ENCODE measurements around the gene FBXO42. TPM values are rescaled to one million over a fixed set of nuclear protein-coding genes. Genes with fewer than 3 reads are reported as not detected.
A peak's percentile ranks its signal among the peaks of the same experiment; 100 is the strongest.

Gene FBXO42
- total and polyA plus RNA-seq, 4 donors: 5.9 to 9.4 (median 6.5) TPM

DNA sequence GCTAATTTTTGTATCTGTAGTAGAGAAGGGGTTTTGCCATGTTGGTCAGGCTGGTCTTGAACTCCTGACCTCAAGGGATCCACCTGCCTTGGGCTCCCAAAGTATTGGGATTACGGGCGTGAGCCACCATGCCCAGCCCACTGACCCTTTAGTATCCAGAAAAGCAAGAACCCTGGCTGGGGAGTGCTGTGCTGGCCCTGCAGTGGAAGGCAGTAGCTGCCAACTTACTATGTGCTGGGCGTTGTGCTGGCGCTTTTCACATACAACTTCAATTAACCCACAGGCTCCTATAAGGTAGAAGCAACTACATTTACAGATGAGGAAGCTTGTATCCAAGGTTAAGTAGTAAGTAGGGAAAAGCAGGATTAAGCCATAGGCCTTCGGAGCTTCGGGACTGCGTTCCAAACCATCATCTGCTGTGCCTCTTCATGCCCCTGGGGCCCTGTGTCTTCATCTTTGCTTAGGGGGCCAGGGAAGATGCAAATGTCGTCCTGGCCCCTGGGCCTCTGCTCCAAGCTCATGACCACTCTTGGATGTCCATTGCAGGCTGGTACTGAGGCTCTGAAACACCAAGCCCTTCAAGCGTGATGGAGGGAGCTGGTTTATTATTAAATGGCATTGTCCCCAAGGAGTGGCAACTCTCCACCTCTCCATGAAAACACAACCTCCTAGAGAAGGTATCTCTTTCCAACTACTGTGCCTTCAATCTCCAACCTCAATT lies 106.6 kb downstream of the FBXO42 start:
- H3K27me3 ChIP-seq (ENCODE audit: control insufficient read depth in 4 of 4, insufficient read depth in 4 of 4, low read length in 3 of 4): no peaks in the 10 kb centered on the region
- H3K27ac ChIP-seq (ENCODE audit: low read depth in 1 of 2, low read length in 2 of 2): no peak overlapping the region
- 96% methylated on average over 9 of the region's 9 CpGs for WGBS
- DNase-seq (ENCODE audit: low spot score): no peak
- H3K4me1 ChIP-seq (ENCODE audit: control insufficient read depth in 4 of 4, insufficient read depth in 4 of 4, low read length in 3 of 4): peaks cover 5 to 32% (median 30%) of the 10 kb centered on the region in 4 donors
- no peaks in the 10 kb centered on the region for H3K9me3 ChIP-seq (ENCODE audit: control insufficient read depth in 4 of 4, low read length in 3 of 4)
- H3K4me3 ChIP-seq (ENCODE audit: low read depth in 1 of 3, low read length in 3 of 3): no peak overlapping the region
- TF ChIP-seq HNF4G (IDR thresholded peaks at IDR 0.05) (no peak), HNF4A (conservative IDR thresholded peaks at IDR 0.05) (no peak), GABPA (IDR thresholded peaks at IDR 0.05 in 1 of 2, conservative IDR thresholded peaks at IDR 0.05 in 1 of 2) (no peak), YY1 (IDR thresholded peaks at IDR 0.05) (no peak), FOXA2 (IDR thresholded peaks at IDR 0.05) (no peak), NR2F2 (IDR thresholded peaks at IDR 0.05) (no peak), RXRA (IDR thresholded peaks at IDR 0.05) (no peak), ZBTB33 (IDR thresholded peaks at IDR 0.05) (no peak), FOXA1 (IDR thresholded peaks at IDR 0.05) (no peak), JUND (IDR thresholded peaks at IDR 0.05) (no peak), EGR1 (IDR thresholded peaks at IDR 0.05; ENCODE audit: low read depth in 2 of 2) (no peak)
- TF ChIP-seq, protein P1, sequence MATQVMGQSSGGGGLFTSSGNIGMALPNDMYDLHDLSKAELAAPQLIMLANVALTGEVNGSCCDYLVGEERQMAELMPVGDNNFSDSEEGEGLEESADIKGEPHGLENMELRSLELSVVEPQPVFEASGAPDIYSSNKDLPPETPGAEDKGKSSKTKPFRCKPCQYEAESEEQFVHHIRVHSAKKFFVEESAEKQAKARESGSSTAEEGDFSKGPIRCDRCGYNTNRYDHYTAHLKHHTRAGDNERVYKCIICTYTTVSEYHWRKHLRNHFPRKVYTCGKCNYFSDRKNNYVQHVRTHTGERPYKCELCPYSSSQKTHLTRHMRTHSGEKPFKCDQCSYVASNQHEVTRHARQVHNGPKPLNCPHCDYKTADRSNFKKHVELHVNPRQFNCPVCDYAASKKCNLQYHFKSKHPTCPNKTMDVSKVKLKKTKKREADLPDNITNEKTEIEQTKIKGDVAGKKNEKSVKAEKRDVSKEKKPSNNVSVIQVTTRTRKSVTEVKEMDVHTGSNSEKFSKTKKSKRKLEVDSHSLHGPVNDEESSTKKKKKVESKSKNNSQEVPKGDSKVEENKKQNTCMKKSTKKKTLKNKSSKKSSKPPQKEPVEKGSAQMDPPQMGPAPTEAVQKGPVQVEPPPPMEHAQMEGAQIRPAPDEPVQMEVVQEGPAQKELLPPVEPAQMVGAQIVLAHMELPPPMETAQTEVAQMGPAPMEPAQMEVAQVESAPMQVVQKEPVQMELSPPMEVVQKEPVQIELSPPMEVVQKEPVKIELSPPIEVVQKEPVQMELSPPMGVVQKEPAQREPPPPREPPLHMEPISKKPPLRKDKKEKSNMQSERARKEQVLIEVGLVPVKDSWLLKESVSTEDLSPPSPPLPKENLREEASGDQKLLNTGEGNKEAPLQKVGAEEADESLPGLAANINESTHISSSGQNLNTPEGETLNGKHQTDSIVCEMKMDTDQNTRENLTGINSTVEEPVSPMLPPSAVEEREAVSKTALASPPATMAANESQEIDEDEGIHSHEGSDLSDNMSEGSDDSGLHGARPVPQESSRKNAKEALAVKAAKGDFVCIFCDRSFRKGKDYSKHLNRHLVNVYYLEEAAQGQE (IDR thresholded peaks at IDR 0.05): no peak
- TF ChIP-seq, protein P2, sequence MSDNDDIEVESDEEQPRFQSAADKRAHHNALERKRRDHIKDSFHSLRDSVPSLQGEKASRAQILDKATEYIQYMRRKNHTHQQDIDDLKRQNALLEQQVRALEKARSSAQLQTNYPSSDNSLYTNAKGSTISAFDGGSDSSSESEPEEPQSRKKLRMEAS (IDR thresholded peaks at IDR 0.05): no peak
- H3K36me3 ChIP-seq (ENCODE audit: control insufficient read depth in 4 of 4, insufficient read depth in 3 of 4, low read depth in 1 of 4, low read length in 3 of 4): peaks cover 0 to under 1% (median 0%) of the 10 kb centered on the region in 4 donors
- H3K9ac ChIP-seq (ENCODE audit: low read depth in 1 of 2, low read length in 2 of 2): no peak overlapping the region

DNA sequence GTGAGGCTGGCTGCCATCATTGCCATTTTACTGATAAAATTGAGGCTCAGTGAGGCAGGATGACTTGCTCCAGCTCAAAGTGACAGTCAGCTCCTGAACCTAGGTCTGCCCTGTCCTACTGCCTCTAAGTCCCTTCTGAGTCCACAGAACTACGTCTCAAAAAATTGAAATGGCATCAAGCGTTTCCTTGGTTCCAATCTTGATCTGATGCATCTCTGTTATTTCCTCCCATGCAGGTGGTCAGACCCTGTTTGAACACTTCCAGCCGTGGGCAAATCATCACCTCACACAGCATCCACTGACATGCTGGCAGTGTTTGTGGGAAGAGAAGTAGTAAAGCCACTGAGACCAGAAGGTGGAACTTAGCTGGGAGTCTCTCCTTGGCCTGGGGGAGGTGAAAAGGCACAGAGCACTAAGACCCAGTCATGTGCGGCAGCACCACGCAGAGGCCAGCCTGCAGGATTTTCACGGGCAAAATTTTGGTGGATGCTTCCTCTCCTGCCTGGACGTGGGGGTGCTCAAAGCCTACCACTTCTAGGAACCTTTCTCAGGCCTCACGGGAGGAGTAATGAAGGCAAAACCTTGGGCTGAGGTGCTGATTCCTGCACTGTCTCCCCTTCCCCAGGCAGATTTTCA lies 107.5 kb downstream of the FBXO42 start:
- DNase-seq (ENCODE audit: low spot score): peak; percentile 32
- H3K27ac ChIP-seq (ENCODE audit: low read depth in 1 of 2, low read length in 2 of 2): no peak overlapping the region
- H3K27me3 ChIP-seq (ENCODE audit: control insufficient read depth in 4 of 4, insufficient read depth in 4 of 4, low read length in 3 of 4): no peaks in the 10 kb centered on the region
- no peak overlapping the region for H3K4me3 ChIP-seq (ENCODE audit: low read depth in 1 of 3, low read length in 3 of 3)
- H3K36me3 ChIP-seq (ENCODE audit: control insufficient read depth in 4 of 4, insufficient read depth in 3 of 4, low read depth in 1 of 4, low read length in 3 of 4): no peaks in the 10 kb centered on the region
- no peaks in the 10 kb centered on the region for H3K9me3 ChIP-seq (ENCODE audit: control insufficient read depth in 4 of 4, low read length in 3 of 4)
- no peak overlapping the region for H3K9ac ChIP-seq (ENCODE audit: low read depth in 1 of 2, low read length in 2 of 2)
- peaks cover 5 to 25% (median 24%) of the 10 kb centered on the region in 4 donors for H3K4me1 ChIP-seq (ENCODE audit: control insufficient read depth in 4 of 4, insufficient read depth in 4 of 4, low read length in 3 of 4)
- 78% methylated on average over 8 of the region's 8 CpGs for WGBS
- no peak for TF ChIP-seq CTCF (IDR thresholded peaks at IDR 0.05; ENCODE audit: low read depth, low read length, missing input control)
- no peak for TF ChIP-seq ATF3 (IDR thresholded peaks at IDR 0.05)
- TF ChIP-seq SP1 (IDR thresholded peaks at IDR 0.05): no peak
- TF ChIP-seq ZBTB33 (IDR thresholded peaks at IDR 0.05): no peak
- no peak for TF ChIP-seq TAF1 (conservative IDR thresholded peaks at IDR 0.05)
- no peak for TF ChIP-seq EGR1 (IDR thresholded peaks at IDR 0.05; ENCODE audit: low read depth in 2 of 2)
- TF ChIP-seq FOXA2 (IDR thresholded peaks at IDR 0.05): no peak
- no peak for TF ChIP-seq NR2F2 (IDR thresholded peaks at IDR 0.05)
- TF ChIP-seq, protein P1 (IDR thresholded peaks at IDR 0.05): no peak
